NCI-H446 (cell line): ENCODE measurements around the gene LSM4.

Experiments used
- DNase-seq, 2 experiments: peaks; one replicate each; lab custom pipeline; 2025; lab: John Stamatoyannopoulos, UW

Gene LSM4

DNA sequence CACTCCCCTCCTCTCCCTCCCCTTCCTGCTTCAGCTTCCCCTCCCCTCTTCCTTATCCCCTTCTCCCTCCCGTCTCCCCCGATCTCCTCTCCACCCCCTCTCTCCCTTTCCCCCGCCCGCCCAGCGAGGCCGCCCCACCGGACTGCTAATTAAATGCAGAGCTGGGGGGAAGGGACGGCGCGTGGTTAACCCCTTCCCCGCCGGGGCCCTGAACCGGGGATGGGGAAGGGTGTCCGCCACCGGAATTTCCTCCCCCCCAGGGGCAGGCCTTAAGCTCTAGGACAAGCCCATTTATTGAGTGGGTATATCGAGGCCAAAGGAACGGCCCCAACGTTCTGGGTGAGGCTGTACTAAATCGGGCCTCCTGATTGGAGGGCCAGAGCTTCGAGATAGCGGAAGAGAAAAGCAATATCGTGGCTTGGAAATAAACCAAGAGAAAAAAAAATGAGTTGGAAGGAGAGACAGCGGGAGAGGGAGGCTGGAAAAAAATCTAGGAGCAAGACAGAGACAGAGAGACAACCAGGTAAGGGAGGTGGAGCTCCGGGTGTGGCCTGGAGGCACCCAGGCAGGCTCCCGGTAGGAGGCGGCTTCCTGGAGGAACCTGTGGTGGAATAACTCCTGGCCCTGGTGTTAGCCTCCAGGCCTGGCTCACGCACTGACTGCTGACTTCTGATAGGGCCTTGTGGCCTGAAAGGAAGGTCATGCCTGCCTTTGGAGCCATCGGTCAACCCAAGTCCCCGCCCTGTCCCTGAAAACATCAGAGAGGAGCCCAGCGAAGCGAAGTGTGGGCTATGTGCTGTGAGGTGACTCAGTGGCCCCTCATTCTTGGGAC lies 29.9 kb downstream of the LSM4 start:
- DNase-seq = peak in 1 of 2 experiments; percentile 30

GRCh38 chr19:18292462-18292809 lies 30.4 kb downstream of the LSM4 start:
- DNase-seq = no peak

DNA sequence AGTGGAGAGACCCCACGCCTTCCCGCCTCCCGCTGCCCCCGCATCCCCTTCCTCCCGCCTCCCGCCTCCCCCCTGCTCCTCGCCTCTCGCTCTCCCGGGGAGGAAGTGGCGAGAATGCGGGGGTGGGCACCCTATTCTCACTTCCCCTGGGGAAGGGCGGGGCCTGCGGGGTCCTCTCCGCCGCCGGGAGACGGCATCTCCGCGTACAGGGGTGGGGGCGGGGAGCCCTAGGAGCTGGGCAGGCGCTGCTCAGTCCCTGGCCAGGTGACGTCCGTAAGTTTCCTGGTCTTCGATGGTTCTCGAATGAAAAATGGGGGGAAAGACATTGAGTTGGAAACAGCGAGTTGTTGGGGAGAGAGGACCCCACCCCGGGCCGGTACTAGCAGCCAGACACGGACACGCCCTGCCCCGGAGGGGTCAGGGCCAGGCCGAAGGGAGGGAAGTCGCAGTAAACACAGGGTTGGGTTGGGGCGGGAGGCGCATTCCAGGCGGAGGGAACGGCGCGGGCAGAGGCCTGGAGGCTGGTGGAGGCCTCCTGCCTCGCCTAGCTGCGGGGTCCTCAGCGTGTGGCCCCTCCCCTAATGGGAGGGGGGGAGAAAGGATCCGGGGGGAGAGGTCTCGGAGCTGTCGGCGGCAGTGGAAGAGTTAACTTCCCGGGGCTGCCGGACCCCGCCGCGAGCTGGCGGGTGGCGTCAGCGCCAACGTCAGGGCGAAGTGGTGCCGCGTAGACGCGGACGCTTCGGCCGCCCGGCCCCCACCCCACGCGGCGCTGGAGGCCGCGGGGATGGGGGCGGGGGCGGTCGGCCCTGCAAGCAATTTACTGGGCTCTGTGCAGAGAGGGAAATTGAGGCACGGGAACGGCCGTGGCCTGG lies 31.1 kb downstream of the LSM4 start:
- DNase-seq = peak; percentile 23 to 58

- DNase-seq = no peak
These were observed 31.8 kb downstream of the LSM4 start for GRCh38 chr19:18291019-18291524.

DNA sequence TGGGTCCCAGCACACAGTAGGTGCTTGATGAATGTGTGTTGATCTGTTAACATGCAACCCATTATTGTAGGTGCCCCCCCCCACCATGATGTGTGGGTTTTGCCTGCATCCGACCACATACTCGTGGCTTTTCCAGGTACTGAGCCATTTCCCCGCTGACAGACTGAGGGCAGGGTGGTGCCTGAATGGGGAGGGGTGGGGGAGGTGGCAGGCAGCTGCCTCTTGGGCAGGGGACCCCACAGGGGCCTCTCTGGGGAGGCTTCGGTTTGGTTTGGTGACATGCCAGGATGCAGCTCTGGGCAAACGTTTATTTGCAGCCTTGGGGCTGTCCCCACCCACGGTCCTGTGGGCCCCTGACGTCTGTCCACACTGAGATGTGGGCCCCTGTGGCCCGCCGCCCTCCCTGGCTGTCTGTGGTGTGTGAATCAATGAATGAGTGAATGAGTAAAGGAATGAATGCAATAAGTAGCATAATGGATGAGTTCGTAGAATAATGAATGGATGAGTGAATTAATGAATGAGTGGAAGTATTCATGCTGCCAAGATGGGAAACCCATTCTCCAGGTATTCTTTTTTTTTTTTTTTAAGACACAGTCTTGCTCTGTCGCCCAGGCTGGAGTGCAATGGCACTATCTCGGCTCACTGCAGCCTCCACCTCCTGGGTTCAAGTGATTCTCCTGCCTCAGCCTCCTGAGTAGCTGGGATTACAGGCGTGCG lies 32.4 kb downstream of the LSM4 start:
- no peak for DNase-seq

DNA sequence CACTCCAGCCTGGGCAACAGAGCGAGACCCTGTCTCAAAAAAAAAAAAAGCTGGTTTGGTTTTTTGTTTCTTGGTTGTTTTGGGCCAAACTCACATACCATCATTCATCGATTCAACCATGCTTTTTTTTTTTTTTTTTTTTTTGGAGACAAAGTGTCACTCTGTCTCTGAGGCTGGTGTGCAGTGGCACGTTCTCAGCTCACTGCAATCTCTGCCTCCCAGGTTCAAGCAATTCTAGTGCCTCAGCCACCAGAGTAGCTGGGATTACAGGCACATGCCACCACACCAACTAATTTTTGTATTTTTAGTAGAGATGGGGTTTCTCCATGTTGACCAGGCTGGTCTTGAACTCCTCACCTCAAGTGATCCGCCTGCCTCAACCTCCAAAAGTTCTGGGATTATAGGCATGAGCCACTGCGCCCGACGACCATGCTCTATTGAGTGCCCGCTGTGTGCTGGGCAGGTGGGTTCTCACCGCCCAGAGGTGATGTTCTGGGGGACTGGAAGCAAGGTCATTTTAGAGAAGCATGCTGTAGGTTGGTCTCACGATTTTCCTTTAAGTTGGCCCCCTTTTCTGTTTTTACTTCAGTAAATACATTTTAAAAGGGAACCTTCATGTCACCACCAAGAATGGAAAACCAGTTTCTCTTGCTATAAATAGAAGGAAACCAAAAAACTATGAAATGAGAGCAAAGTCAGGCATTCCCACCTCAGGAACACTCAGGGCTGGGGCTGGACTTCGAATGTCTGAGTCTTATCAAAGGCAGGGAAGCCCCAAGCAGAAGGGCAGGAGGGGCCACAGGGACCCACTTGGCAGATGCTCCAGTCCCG lies 33.2 kb downstream of the LSM4 start:
- no peak for DNase-seq

DNA sequence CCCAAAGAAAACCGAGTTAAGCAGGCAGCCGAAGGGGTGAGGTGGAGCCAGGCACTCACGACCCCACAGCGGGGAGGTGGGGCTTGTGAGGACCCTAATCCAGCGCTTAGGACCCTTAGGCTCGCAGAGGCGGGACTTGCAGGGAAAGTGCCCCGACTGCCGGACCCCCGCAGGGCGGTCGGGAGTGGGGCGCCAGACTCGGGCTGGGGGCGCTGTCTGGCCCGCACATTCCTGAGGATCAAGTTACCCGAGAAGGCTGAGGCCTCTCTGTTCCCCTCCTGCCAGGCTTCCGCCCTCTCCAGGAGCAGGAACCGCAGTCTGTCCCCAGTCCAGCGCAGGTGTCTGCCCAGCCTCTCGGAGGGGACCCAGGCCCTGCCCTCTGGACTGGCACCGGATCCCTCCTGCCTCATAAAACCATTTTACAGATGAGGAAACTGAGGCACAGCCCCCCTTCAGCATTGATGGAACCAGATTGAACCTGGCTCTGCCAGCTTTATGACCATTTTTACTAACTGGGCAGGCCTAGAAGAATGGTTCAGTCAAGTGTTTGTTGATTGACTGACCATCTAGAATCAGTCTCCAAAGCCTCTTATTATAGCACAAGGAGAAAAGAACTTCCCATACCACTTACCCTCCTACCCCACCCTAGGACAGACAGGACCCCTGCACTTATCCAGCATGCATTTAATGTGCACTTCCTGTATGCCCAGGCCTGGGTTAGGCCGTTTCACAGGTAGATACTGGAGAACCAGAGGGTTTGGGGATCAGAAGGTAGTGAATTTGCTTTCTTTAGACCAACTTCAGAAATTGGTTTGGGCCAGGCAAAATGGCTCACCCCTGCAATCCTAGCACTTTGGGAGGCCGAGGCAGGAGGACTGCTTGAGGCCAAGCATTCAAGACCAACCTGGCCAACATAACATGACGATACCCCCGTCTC lies 34.8 kb downstream of the LSM4 start:
- DNase-seq = no peak

- DNase-seq = no peak
These were observed 35.8 kb downstream of the LSM4 start for GRCh38 chr19:18286973-18287635.

DNA sequence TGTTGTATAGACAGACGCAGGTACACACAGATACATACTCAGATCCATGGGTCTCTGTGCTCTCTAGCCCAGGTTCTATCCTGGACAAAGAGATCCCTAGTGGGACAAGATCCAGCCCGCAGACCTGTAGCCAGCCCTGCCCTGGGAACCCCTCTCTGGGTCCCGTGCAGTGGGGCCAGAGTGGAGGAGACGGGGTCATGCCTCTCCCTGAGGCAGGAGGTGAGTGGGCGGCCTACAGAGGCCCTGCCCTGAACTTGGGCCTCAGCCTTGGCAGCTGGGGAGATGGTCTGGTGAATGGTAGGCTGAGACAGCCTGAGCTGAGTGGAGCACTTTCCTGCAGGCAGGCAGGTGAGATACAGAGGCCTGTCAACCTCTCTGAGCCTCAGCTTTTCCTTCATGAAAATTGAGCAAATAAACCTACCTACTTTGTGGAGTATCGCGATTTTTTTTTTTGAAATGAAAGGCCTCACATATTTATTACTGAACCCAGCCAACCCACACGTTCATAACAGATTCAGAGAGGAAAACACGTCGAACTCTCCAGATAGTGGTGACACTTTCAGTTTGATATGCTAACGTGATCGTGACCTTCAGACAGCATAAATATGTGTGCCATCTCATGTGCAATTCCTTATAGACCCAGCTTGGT lies 38.0 kb downstream of the LSM4 start:
- DNase-seq = no peak

DNA sequence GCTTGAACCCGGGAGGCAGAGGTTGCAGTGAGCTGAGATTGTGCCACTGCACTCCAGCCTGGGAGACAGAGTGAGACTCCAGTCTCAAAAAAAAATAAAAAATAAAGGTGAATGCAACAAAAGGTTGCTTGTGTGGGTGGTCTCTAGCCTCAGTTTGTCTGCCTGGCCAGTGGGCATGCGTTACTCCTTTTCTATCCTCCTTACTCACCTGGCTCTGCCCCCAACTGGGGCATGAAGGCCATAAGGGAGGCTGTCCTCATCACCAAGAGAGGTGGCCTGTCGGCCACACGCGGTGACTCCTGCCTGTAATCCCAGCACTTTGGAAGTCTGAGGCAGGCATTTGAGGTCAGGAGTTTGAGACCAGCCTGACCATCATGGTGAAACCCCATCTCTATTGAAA lies 39.5 kb downstream of the LSM4 start:
- no peak for DNase-seq

DNA sequence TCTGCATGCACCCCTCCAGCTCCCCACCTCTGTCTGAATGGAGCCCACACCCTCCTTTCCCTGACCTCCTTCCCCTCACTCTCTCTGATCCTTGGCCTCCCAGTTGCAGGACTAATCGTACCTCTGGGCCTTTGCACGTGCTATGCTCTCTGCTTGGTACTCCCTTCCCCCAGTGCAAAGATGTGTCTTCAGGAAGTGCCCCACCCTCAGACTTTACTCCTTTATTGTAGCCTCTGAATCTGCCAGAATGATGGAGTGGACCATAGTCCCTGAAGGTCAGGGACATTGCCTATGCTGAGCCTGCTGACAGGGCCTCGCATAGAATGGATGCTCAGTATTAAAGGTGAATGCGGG lies 40.1 kb downstream of the LSM4 start:
- no peak for DNase-seq

DNA sequence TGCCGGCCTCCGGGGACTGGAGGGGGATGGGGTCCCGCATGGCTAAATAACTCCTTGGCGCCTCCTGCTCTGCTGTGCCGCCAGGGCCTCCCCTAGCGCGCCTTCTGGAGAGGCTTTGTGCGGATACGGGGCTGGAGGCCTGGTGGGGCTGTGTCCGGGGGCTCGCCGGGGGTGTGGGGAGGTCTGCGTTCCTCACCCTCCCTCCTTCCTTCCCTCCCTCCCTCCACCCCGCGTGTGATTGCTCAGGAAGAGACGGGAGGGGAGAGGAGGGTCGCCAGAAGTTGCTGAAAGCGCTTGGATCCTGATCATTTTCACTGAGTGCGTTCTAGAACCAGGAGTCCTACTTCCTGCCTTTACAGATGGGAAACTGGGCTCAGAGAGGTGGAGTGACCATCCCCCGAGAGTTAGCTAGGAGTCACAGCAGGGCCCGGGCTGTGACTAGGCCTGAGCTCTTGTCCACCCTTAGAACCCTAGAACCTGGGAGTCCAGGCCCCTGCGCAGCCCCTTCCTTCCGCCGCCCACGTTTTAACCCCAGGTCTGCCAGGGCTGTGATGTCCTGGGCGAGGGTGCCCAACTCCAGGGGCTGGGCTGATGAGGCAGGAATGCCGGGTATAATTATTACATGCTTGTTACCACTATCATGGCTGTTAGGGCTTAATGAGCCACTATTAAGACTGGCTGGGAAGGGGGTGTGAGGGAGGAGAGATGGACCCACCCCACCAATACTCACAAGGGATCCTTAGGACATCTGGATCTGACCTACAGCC lies 40.7 kb downstream of the LSM4 start:
- no peak for DNase-seq

GRCh38 chr19:18281082-18282020 lies 41.5 kb downstream of the LSM4 start, which contains the start of gene JUND:
JUND (minus strand) TSS chr19:18281622; CDS start chr19:18281484, 138 bp downstream.
- peak; percentile 96 to 99 for DNase-seq

- DNase-seq = peak; percentile 53 to 95
These were observed 42.4 kb downstream of the LSM4 start for GRCh38 chr19:18280247-18281081.

GRCh38 chr19:18279516-18280246 lies 43.2 kb downstream of the LSM4 start:
- peak; percentile 90 to 95 for DNase-seq

- no peak for DNase-seq
These were observed 43.7 kb downstream of the LSM4 start for GRCh38 chr19:18279266-18279515.
